ENCODE results near the gene MID2. TPM values are rescaled to one million over a fixed set of nuclear protein-coding genes. Genes with fewer than 3 reads are reported as not detected.
A peak's percentile ranks its signal among the peaks of the same experiment; 100 is the strongest.

The MID2 gene
- total RNA-seq, 1 experiment from 2014 or later = 1.6 TPM

GRCh38 chrX:107849747-107850421, 24.2 kb downstream of the MID2 start:
- H3K27ac ChIP-seq (ENCODE audit: insufficient read length, low read depth, low read length) = no peak overlapping the region
- H2BK120ac ChIP-seq (ENCODE audit: low read depth, low read length, poor library complexity, severe bottlenecking) = no peak overlapping the region
- H2BK20ac ChIP-seq (ENCODE audit: low read depth, low read length, poor library complexity, severe bottlenecking) = no peak overlapping the region
- H2BK12ac ChIP-seq (ENCODE audit: insufficient read length, low read depth, low read length) = no peak overlapping the region
- H4K5ac ChIP-seq (ENCODE audit: insufficient read length, low read depth, low read length) = no peak overlapping the region
- H3K27me3 ChIP-seq (ENCODE audit: insufficient read depth, low read length) = no peaks in the 10 kb centered on the region
- no peak overlapping the region for H4K91ac ChIP-seq (ENCODE audit: insufficient read length, low read depth, low read length)
- H3K4me1 ChIP-seq (ENCODE audit: insufficient read depth, low read length) = peaks cover 4% of the 10 kb centered on the region; the same call in 1 of the 2 replicates
- no peak overlapping the region for H3K23ac ChIP-seq (ENCODE audit: insufficient read length, low read depth, low read length)
- Mint-ChIP-seq H3K36me3 (ENCODE audit: insufficient read depth in 1 of 3, low read depth in 3 of 3) (no peaks in the 10 kb centered on the region), H3K9me3 (peaks cover 0 to 21% of the 10 kb centered on the region in 2 experiments; a peak in 2 of 5 replicates), H3K27me3 (ENCODE audit: low read depth) (no peaks in the 10 kb centered on the region), H3K4me1 (peaks cover 4 to 14% of the 10 kb centered on the region in 2 experiments), H3K27ac (no peak overlapping the region), H3K4me3 (no peak overlapping the region)
- no peak overlapping the region for H3K14ac ChIP-seq (ENCODE audit: insufficient read depth, low read length)
- no CpG with 5 or more reads among the region's 5 CpGs for WGBS (ENCODE audit: extremely low coverage, insufficient read length, low lambda C conversion rate)
- no peak overlapping the region for H3K18ac ChIP-seq (ENCODE audit: insufficient read length, low read depth, low read length)
- H3K9ac ChIP-seq (ENCODE audit: extremely low read depth, insufficient read length, low read length) = no peak overlapping the region
- H2BK5ac ChIP-seq (ENCODE audit: insufficient read length, low read length) = no peak overlapping the region
- no peak overlapping the region for H2BK15ac ChIP-seq (ENCODE audit: low read depth, low read length)
- no peaks in the 10 kb centered on the region for H3K9me3 ChIP-seq (ENCODE audit: control insufficient read depth, low read depth, low read length)
- DNase-seq = peak; percentile 54
- H3K79me1 ChIP-seq (ENCODE audit: insufficient read depth, low read depth, low read length, poor library complexity, severe bottlenecking) = no peaks in the 10 kb centered on the region
- H2AFZ ChIP-seq (ENCODE audit: low read length) = no peak overlapping the region
- no peaks in the 10 kb centered on the region for H4K20me1 ChIP-seq (ENCODE audit: control insufficient read depth, insufficient read depth, insufficient read length)
- no peak overlapping the region for H3K56ac ChIP-seq (ENCODE audit: insufficient read length, low read depth, low read length)
- no peak overlapping the region for H3K4me2 ChIP-seq (ENCODE audit: insufficient read depth, insufficient read length, low read length)
- TF ChIP-seq CTCF (conservative IDR thresholded peaks at IDR 0.05) = peak; percentile 50
- no peak overlapping the region for H2AK5ac ChIP-seq (ENCODE audit: insufficient read length, low read length)
- H3K4ac ChIP-seq (ENCODE audit: low read depth, low read length) = no peak overlapping the region
- no peak overlapping the region for H3T11ph ChIP-seq (ENCODE audit: low read length)
- H3K23me2 ChIP-seq (ENCODE audit: insufficient read length, low read depth, low read length, poor library complexity, severe bottlenecking) = no peaks in the 10 kb centered on the region
- no peaks in the 10 kb centered on the region for H3K79me2 ChIP-seq (ENCODE audit: insufficient read depth, low read length)
- H4K8ac ChIP-seq (replicated peaks; ENCODE audit: insufficient read length, low read depth, low read length) = no peak overlapping the region

All from H9 (cell line).